HepG2 (cell line): Measurements from ENCODE around the gene MRPL36. TPM values are rescaled to one million over a fixed set of nuclear protein-coding genes. Genes with fewer than 3 reads are reported as not detected.

Experiments
- ATAC-seq: fragments of 200-7000 bp; cut with Tn5 transposase; 3 replicates; pipeline ENCODE4 v1.9.1; 2020; ENCODE audit warnings: mild to moderate bottlenecking, moderate library complexity
- BruUV-seq: library from RNA; stranded (reverse); fragments of 400-500 nt; replicated peaks from 2 replicates; lab custom pipeline; 2021; lab: Mats Ljungman, UMichigan
- CTCF ChIA-PET: fragments of 300-600 bp; formaldehyde crosslinking; extraction: SDS; loops from one replicate; lab custom pipeline; 2021; ENCODE audit warnings: low total read pairs, inconsistent platforms, low intra/inter-chr PET ratio; lab: Yijun Ruan, JAX
- POLR2A ChIA-PET: fragments of 350-600 bp; sonication (Branson Sonifier 250); formaldehyde crosslinking; loops from one replicate; lab custom pipeline; 2020; ENCODE audit warnings: antibody characterized with exemption, inconsistent platforms; lab: Yijun Ruan, JAX
- DNase-seq: peaks from one replicate; pipeline ENCODE4 v3.0.0-alpha.2; 2015; ENCODE audit warnings: low spot score
- FAIRE-seq: peaks from 3 replicates; lab custom pipeline; 2011; peaks lifted over from hg19 to GRCh38; lab: Jason Lieb, UNC
- H2AFZ ChIP-seq: one replicate; pipeline ENCODE4 v1.6.1; 2011; ENCODE audit warnings: low read length, inconsistent platforms
- H3K27ac ChIP-seq: fragments of 300-600 bp; 3 replicates; pipeline ENCODE4 v1.8.0; 2011; ENCODE audit warnings: mixed run types, mild to moderate bottlenecking, mixed read lengths, low read length, inconsistent platforms; ENCODE audit not compliant: insufficient read depth; ENCODE audit errors: extremely low read length
- H3K27me3 ChIP-seq, 2 experiments: fragments of 200-600 bp in 1 of 2; 2 replicates in 1 of 2; 3 replicates in 1 of 2; pipeline versions ENCODE4 v1.6.0 to v1.8.0; 2011; ENCODE audit warnings: low read length in 2 of 2, mild to moderate bottlenecking in 2 of 2, moderate library complexity in 2 of 2, inconsistent platforms in 1 of 2; ENCODE audit not compliant: insufficient read depth in 2 of 2, control insufficient read depth in 1 of 2
- H3K36me3 ChIP-seq, 2 experiments: fragments of 200-600 bp in 1 of 2; replicated peaks in 1 of 2; 2 replicates in 1 of 2; 3 replicates in 1 of 2; pipeline versions ENCODE4 v1.5.1 to v1.8.0; 2011; ENCODE audit warnings: low read length in 2 of 2, inconsistent platforms in 1 of 2; ENCODE audit not compliant: insufficient read depth in 2 of 2, control insufficient read depth in 1 of 2
- H3K4me1 ChIP-seq: 2 replicates; pipeline ENCODE4 v1.5.1; 2012; ENCODE audit warnings: low read length, inconsistent platforms; ENCODE audit not compliant: insufficient read depth
- H3K4me2 ChIP-seq: 2 replicates; pipeline ENCODE4 v1.6.0; 2011; ENCODE audit warnings: low read depth, low read length, inconsistent platforms
- H3K4me3 ChIP-seq, 3 experiments: fragments of 200-600 bp in 1 of 3; sonication (generic), shearing (Covaris generic) in 1 of 3; replicated peaks in 1 of 3; 2 replicates each; pipeline ENCODE4 v1.5.1; 2011 to 2016; ENCODE audit warnings: low read length in 3 of 3, inconsistent platforms in 2 of 3, low read depth in 2 of 3, mild to moderate bottlenecking in 2 of 3, control low read depth in 1 of 3, mixed read lengths in 1 of 3; ENCODE audit not compliant: insufficient read depth in 1 of 3
- H3K79me2 ChIP-seq: one replicate; pipeline ENCODE4 v1.6.1; 2011; ENCODE audit warnings: low read length, inconsistent platforms; ENCODE audit not compliant: insufficient read depth
- H3K9ac ChIP-seq: 2 replicates; pipeline ENCODE4 v1.6.0; 2011; ENCODE audit warnings: mild to moderate bottlenecking, low read depth, low read length, inconsistent platforms; ENCODE audit not compliant: insufficient read depth
- H3K9me3 ChIP-seq: 2 replicates; pipeline ENCODE4 v1.5.1; 2012; ENCODE audit warnings: mild to moderate bottlenecking, low read length
- H4K20me1 ChIP-seq: 2 replicates; pipeline ENCODE4 v1.6.0; 2011; ENCODE audit warnings: inconsistent platforms, mild to moderate bottlenecking, low read length, moderate library complexity; ENCODE audit not compliant: insufficient read depth
- FOXA1 ChIP-seq, 2 experiments: fragments of 450-650 bp in 1 of 2; sonication (generic) in 1 of 2; formaldehyde crosslinking in 1 of 2; IDR thresholded peaks; 2 replicates each; pipeline versions ENCODE4 v1.4.0 to v1.6.1; 2016 to 2020; ENCODE audit warnings: missing genetic modification reagents in 1 of 2
- FOXC1 ChIP-seq: sonication (generic); formaldehyde crosslinking; IDR thresholded peaks from 2 replicates; pipeline ENCODE4 v1.8.0; 2022; ENCODE audit warnings: mild to moderate bottlenecking, missing genetic modification reagents, borderline replicate concordance
- HNF4A ChIP-seq: sonication (generic); formaldehyde crosslinking; IDR thresholded peaks from 2 replicates; pipeline ENCODE4 v1.4.0; 2020; ENCODE audit warnings: missing genetic modification reagents
- MBD4 ChIP-seq: IDR thresholded peaks from 2 replicates; pipeline ENCODE4 v1.6.1; 2012; ENCODE audit warnings: low read length, inconsistent platforms, borderline replicate concordance
- MBNL3 ChIP-seq: fragments of 250-450 bp; sonication (Bioruptor Pico); conservative IDR thresholded peaks from 2 replicates; pipeline ENCODE4 v1.8.0; 2022; ENCODE audit warnings: mild to moderate bottlenecking, inconsistent platforms
- MZF1 ChIP-seq: sonication (generic); formaldehyde crosslinking; IDR thresholded peaks from 2 replicates; pipeline ENCODE4 v1.8.1; 2023; ENCODE audit warnings: mild to moderate bottlenecking, missing genetic modification reagents, borderline replicate concordance
- ZBTB49 ChIP-seq: sonication (generic); formaldehyde crosslinking; IDR thresholded peaks from 2 replicates; pipeline ENCODE4 v1.4.0; 2020; ENCODE audit warnings: missing genetic modification reagents, borderline replicate concordance
- ZNF142 ChIP-seq: sonication (generic); formaldehyde crosslinking; IDR thresholded peaks from 2 replicates; pipeline ENCODE4 v1.4.0; 2020; ENCODE audit warnings: missing genetic modification reagents
- ZNF205 ChIP-seq: IDR thresholded peaks from 2 replicates; pipeline ENCODE4 v1.6.1; 2018; ENCODE audit warnings: missing biosample characterization, missing genetic modification reagents
- ZNF260 ChIP-seq: sonication (generic); formaldehyde crosslinking; IDR thresholded peaks from 2 replicates; pipeline ENCODE4 v1.4.0; 2020; ENCODE audit warnings: missing genetic modification reagents, low read depth, mild to moderate bottlenecking, borderline replicate concordance
- WGBS: methylation state at CpG from one replicate; pipeline ENCODE4 v1.1.6; 2017; ENCODE audit warnings: low lambda C conversion rate; 5-methylcytosine and 5-hydroxymethylcytosine counted together
- in situ Hi-C: cut with HindIII; loops from 2 replicates; pipeline ENCODE4 v1.10.0; 2017; ENCODE audit warnings: low pct_unique_long_range_greater_than_20kb; ENCODE audit not compliant: extremely low pct_ligation_motif_present
- intact Hi-C: fragments of 100-400 bp; cut with micrococcal nuclease; formaldehyde crosslinking; loops from one replicate; pipeline ENCODE4 v1.10.0; 2022; ENCODE audit not compliant: unreplicated experiment
- polyA plus RNA-seq, 8 experiments: library from polyadenylated mRNA; depleted of rRNA in 3 of 8; stranded (reverse) in 7 of 8; unstranded in 1 of 8; fragments of >200 nt; fragmentation: Illumina TruSeq in 4 of 8; extraction: Trizol in 4 of 8; gene quantifications; 2 replicates each; pipeline versions ENCODE4 v1.2.1 to v1.2.3, GENCODE V29; 2011 to 2016; ENCODE audit warnings: low read depth in 4 of 8, missing spikeins in 1 of 8, mixed read lengths in 1 of 8; ENCODE audit not compliant: insufficient read depth in 1 of 8
- total RNA-seq, 5 experiments: library from RNA; depleted of rRNA; stranded (reverse); fragments of >200 nt; fragmentation: Illumina TruSeq; extraction: Trizol; gene quantifications; 2 replicates each; pipeline ENCODE4 v1.2.3, GENCODE V29; 2016; ENCODE audit warnings: low read depth in 1 of 5

Gene MRPL36
- total and polyA plus RNA-seq, 2 of the 13 experiments (the other 11 are each of a cell fraction or from before 2014, with no cell fraction given), result 71.3 to 113 TPM

GRCh38 chr5:1785062-1785461 lies 14.6 kb downstream of the MRPL36 start:
- FAIRE-seq (no peak), ATAC-seq (no peak), DNase-seq (no peak)
- H3K9ac ChIP-seq, result no peak overlapping the region
- POLR2A ChIA-PET, result no interaction called here
- H3K4me1 ChIP-seq, result peaks cover 10% of the 10 kb centered on the region; the same call in 1 of the 2 replicates
- H3K27me3 ChIP-seq, result peaks cover 14 to 81% of the 10 kb centered on the region in 2 experiments; a peak in 4 of 5 replicates
- 9% methylated on average over 8 of the region's 8 CpGs for WGBS
- no peaks in the 10 kb centered on the region for H4K20me1 ChIP-seq
- in situ Hi-C loops, result no loop called here
- H3K9me3 ChIP-seq, result no peaks in the 10 kb centered on the region
- no peaks in the 10 kb centered on the region for H3K36me3 ChIP-seq
- no TSS peak for BruUV-seq
- TF ChIP-seq FOXA1 (IDR thresholded peaks at IDR 0.05) (no peak), FOXA1 (CRISPR knock-in tag; IDR thresholded peaks at IDR 0.05) (no peak), MZF1 (CRISPR knock-in tag) (no peak), MBNL3 (CRISPR knock-in tag) (no peak), ZNF142 (no peak), ZNF260 (CRISPR knock-in tag) (no peak), MBD4 (no peak), ZNF205 (CRISPR knock-in tag) (no peak), HNF4A (no peak), FOXC1 (CRISPR knock-in tag) (no peak), ZBTB49 (no peak)
- TF ChIP-seq, all 625 proteins: peak for 0
- intact Hi-C loops, result no loop called here
- Histone ChIP-seq H3K27ac (no peak overlapping the region), H3K4me3 (no peak overlapping the region), H3K4me2 (no peak overlapping the region), H2AFZ (no peak overlapping the region), H3K79me2 (no peaks in the 10 kb centered on the region)
- CTCF ChIA-PET, result no interaction called here
